Tibial nerve (tissue), 4 donors: Measurements from ENCODE around the gene IKBKE.

ENCODE experiments used
- EP300 ChIP-seq, 2 donors: sonication (generic); formaldehyde crosslinking; IDR thresholded peaks; one replicate each; pipeline ENCODE4 v1.6.1; 2017; ENCODE audit warnings: antibody characterized with exemption in 2 of 2, mild to moderate bottlenecking in 1 of 2
- POLR2A ChIP-seq, 2 donors: fragments of 450-650 bp; IDR thresholded peaks; one replicate each; pipeline ENCODE4 v1.6.1; 2017; ENCODE audit warnings: antibody characterized with exemption in 2 of 2, mild to moderate bottlenecking in 2 of 2, moderate library complexity in 2 of 2
- TF ChIP-seq, protein P1 (sequence below), 5 experiments: fragments of 200-600 bp in 3 of 5; fragments of 450-650 bp in 2 of 5; sonication (generic) in 3 of 5; IDR thresholded peaks; one replicate each; pipeline ENCODE4 v1.5.1; 2016 to 2019; ENCODE audit warnings: antibody characterized with exemption in 5 of 5, mild to moderate bottlenecking in 3 of 5, moderate library complexity in 2 of 5

DNA sequence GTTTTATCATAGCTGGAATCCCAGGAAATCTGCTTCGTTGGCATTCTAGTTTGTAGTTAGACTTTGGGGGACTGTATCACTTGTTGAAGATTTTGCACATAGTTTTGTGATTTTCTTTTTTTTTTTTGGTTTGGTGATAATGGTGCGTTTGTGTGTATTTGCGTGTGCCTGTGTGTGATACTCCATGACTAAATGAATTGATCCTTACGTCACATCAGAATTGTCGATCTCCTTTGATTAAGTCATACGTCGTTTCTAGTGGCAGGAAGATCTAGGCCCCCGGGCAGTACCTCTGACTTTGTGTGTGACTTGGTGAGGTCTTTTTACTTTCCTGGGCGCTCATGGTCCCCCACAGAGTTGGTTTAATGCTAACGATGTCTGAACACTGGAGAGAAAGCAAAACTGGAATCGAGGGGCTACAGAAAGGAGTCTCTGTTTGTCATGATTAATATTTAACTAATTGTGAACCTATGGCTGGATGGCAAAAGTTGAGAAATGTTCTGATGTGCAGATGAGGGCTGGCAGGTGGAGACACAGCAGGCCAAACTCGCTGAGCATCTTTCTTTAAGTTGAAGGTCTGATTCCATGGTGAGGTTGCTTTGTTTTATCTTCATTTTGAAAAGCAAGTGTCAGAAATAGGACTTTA lies 39.5 kb downstream of the IKBKE start:
- TF ChIP-seq, protein P1, sequence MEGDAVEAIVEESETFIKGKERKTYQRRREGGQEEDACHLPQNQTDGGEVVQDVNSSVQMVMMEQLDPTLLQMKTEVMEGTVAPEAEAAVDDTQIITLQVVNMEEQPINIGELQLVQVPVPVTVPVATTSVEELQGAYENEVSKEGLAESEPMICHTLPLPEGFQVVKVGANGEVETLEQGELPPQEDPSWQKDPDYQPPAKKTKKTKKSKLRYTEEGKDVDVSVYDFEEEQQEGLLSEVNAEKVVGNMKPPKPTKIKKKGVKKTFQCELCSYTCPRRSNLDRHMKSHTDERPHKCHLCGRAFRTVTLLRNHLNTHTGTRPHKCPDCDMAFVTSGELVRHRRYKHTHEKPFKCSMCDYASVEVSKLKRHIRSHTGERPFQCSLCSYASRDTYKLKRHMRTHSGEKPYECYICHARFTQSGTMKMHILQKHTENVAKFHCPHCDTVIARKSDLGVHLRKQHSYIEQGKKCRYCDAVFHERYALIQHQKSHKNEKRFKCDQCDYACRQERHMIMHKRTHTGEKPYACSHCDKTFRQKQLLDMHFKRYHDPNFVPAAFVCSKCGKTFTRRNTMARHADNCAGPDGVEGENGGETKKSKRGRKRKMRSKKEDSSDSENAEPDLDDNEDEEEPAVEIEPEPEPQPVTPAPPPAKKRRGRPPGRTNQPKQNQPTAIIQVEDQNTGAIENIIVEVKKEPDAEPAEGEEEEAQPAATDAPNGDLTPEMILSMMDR (IDR thresholded peaks at IDR 0.05), result no peak
- TF ChIP-seq POLR2A (IDR thresholded peaks at IDR 0.05) (no peak), EP300 (IDR thresholded peaks at IDR 0.05) (no peak)
